Activated CD8-positive, alpha-beta memory T cell treated with anti-CD3 and anti-CD28 coated beads for 36 hours (primary cell): Measurements from ENCODE around the gene MBNL2. TPM values are rescaled to one million over a fixed set of nuclear protein-coding genes. Genes with fewer than 3 reads are reported as not detected.

Source experiments
- CTCF ChIA-PET: fragments of 350-600 bp; sonication (Branson Sonifier 250); formaldehyde crosslinking; loops from one replicate; lab custom pipeline; 2021; ENCODE audit warnings: antibody characterized with exemption; lab: Charles Lee
- POLR2A ChIA-PET: fragments of 350-600 bp; sonication (Branson Sonifier 250); formaldehyde crosslinking; loops from one replicate; lab custom pipeline; 2021; ENCODE audit warnings: antibody characterized with exemption; lab: Charles Lee
- total RNA-seq, 2 experiments: library from RNA; stranded (reverse); gene quantifications; one replicate each; pipeline ENCODE4 v1.2.3, GENCODE V29; 2021

MBNL2 gene
- total RNA-seq, 2 experiments from 2014 or later, result 16.9 to 17.6 TPM

DNA sequence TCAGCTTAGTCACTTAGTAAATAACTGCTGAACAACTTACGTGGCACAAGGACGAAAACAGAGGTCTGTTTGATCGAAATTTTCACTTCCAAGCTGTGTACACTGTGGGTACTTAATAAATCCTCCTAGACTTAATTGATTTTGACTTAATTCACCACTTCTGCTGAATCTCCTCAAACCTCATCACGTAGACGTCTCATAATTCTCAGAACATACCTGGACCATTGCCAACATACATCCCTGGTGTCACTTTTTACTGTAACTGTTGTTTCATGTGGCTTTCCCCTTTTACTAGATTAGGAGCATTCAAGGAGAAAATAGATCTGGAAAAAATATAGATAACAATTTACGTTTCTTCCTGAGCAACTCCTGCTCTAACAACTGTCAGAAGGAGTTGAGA, 105.0 kb downstream of the MBNL2 start:
- CTCF ChIA-PET, result interaction anchor here (1.0 kb wide), 1 partner anchor 17 kb away, joined by 3 read pairs; no protein-coding TSS in a partner anchor
- POLR2A ChIA-PET, result no interaction called here

DNA sequence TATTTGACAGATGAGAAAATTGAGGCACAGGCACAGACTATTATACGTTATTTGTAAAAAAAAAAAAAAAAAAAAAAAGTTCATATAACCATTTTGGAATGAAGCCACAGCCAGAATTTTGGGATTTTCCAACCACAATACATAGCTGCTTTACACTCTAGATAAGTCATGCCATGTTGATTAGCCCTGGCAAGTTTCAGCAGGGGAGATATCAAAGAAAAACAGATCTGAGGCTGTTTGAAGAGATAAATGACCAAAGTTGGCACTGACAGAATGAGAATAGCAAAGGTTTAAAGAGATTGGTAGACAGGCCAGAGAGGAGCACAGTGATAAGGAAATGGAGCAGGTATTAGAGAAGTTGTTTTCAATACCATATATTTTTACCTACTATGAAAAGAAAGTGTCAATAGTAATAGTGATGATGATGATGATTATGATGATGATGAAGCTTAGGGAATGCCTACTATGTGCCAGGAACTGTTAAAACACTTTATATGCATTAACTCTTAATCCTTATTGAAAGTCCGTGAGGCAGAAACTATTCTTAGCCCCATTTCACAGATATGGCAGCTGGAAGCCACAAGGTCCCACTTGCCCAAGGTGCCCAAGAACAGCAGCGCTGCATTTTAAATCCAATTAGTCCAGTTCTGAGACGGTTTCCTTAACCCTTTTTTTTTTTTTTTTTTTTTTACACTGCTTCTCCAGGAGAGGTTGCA, 105.5 kb downstream of the MBNL2 start:
- POLR2A ChIA-PET, result interaction anchor here (0.7 kb wide), 1 partner anchor 94 kb away, joined by 5 read pairs; no protein-coding TSS in a partner anchor
- CTCF ChIA-PET, result interaction anchor here (0.7 to 1.0 kb wide), 2 partner anchors 17 to 101 kb away, joined by 3 read pairs; no protein-coding TSS in a partner anchor

DNA sequence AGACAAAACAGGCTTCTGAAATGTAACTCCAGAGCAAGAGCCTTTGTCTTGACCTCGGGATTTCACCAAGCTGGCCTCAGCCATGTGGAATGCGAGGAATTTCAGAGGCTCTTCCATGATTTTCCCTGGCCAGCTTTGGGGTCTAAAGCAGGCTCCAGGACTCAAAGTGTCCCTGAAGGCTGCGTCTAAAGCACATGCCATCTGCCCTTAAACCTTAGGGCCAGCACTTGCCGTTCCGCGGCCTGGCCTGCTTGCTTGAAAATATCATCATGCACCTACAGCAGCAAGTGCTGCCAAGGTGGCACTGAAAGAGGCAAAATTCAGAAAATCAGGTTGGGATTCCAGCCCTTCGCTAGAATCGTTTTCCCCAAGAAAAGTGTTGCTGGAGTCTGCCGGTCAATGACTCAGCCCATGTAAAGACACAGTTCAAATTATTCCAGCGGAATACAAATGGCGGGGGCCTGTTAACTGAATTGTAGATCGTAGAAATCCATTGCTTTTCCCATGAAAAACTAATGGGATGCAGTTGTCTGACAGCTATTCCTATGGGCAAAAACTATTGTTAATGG, 106.2 kb downstream of the MBNL2 start:
- CTCF ChIA-PET, result interaction anchor here (0.7 to 1.0 kb wide), 2 partner anchors 16 to 102 kb away, joined by 3 read pairs; no protein-coding TSS in a partner anchor
- POLR2A ChIA-PET, result interaction anchor here (0.7 kb wide), 1 partner anchor 95 kb away, joined by 5 read pairs; no protein-coding TSS in a partner anchor

DNA sequence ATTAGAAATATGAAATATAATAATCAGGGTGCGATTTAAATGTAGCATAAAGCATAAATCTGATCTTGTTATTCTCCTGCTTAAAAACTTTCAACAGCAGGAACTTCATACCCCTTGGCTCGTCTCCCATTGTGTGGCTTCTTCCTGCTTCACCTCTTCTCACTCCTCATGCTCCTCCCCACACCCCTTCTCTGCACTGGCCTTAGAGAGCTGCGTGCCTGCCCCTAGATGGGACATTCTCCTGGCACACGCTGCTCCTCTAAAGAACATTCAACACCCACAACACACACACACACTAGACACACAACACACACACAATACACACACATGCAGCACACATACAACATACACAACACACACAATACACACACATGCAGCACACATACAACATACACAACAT, 107.2 kb downstream of the MBNL2 start:
- POLR2A ChIA-PET, result no interaction called here
- CTCF ChIA-PET, result no interaction called here

DNA sequence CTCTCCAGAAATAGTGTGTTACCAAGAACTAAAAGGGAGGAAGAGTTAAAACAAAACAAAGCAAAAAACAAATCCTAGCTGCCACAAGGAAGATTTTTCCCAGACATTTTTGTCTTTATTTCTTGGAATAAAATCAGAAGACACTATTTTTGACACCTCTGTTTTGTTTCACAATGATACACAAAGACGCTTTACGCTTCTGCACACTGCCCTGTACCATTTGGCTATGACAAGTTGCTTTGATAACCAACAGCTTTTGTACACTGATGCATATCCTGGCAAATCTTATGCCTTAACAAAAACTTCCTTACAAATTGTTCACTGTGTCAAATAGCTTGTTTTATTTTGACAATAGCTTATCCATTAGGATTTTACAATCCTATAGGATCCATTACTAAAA, 108.3 kb downstream of the MBNL2 start:
- POLR2A ChIA-PET, result no interaction called here
- CTCF ChIA-PET, result interaction anchor here (1.3 kb wide), 1 partner anchor 221 kb away, joined by 6 read pairs; no protein-coding TSS in a partner anchor

DNA sequence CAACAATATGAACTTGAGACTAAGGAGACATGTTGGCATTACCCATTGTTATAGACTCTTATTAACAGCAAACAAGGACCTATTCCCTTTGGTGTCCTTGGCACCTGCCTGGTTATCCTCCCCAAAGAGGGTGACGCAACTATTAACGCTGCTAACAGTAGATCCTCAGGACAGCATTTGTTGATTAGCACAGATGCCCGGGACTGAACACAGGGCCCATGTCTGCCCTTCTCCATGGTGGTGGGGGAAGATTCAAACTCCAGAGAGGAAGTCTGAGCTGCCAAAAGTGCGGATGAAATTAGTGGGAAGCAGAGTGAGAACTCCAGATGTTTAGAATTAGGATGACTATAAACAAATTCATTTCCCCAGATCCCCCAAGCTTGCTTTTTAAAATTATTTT, 110.6 kb downstream of the MBNL2 start:
- POLR2A ChIA-PET, result no interaction called here
- CTCF ChIA-PET, result interaction anchor here (0.7 kb wide), 1 partner anchor 12 kb away, joined by 3 read pairs; no protein-coding TSS in a partner anchor

DNA sequence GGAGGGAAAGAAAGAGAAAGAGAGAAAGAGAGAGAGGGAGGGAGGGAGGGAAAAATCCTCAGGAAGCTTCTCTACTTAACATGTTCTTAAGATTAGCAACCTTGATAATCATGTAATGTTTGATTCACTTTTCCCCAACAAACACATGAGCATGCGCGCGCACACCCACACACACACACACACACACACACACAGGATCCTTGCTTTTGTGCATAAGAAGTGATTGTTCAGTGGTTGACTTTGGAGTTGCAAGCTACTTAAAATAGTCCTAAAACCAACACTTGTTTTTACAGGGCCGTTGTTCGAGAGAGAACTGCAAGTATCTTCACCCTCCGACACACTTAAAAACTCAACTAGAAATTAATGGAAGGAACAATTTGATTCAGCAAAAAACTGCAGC, 111.8 kb downstream of the MBNL2 start:
- ChIA-PET POLR2A (interaction anchor here (0.7 kb wide), 1 partner anchor 79 kb away, joined by 5 read pairs; no protein-coding TSS in a partner anchor), CTCF (no interaction called here)

DNA sequence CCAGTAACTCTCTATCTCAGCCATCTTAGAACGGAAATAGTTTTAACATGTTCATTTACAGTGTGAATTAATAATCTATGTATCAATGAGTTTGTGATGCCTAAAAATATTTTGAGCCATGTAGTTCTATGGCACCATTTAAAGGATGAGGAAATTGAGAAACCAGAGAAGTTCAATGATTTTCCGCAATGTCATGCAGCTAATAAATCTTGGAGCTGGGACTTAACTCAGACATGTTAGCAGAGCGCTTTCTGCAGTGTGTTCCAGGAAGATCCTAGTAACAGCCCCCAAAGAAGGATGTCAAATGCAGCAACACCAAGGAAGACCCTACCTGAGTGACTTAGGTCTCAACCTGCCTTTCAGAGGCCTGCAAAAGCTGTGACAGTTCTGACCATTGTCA, 112.6 kb downstream of the MBNL2 start:
- ChIA-PET POLR2A (no interaction called here), CTCF (interaction anchor here (1.4 kb wide), 1 partner anchor 10 kb away, joined by 3 read pairs; no protein-coding TSS in a partner anchor)

DNA sequence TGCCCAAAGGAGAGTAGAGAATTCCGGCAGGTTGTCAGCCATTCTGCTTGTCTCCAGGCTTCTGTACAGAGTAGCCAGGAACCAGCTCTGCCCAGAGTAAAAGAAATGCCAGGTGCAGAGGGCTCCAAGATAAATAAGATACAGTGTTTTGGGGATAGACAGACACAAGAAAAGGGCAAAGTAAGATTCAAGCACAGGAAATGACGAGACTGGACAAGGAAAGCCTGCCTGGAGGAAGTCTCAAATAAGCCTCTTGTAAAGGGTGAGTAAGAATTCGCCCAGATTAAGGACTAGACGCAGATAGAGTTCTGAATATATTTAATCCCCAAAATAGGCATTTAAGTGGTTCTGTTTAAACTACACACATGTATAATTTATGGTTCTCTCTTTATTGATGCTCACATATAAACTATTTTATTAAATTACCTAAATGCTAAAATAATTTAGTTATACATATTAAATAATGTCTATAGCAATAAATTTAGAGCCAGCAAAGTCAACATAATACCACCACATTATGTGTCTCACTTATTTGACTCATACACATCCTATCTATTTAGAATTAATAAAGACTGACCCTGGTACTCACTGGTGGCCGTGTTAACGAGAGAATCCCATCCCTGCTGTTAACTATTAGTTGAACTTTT, 113.5 kb downstream of the MBNL2 start:
- POLR2A ChIA-PET, result no interaction called here

DNA sequence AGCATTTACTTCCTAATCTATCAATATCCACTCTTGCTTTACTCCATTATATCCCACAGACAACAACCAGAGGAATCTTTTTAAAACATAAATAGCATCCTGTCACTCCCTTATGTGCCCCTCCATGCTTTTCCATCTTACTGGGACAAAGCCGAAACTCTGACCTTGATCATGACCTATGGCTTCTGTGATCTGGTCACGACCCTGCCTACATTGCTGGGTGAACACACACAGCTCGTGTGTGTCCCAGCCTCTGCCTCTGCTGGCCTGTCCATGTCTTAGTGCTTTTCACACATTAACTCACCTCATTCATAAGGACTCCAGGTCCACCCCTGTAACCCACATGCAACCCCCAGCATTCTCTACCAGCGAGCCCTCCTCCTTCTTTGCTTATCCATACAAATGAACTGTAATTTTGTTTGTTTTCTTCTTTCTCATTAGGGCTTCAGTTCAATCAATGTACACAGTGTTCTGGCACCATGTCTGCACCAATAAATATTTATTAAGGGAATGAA, 115.9 kb downstream of the MBNL2 start:
- CTCF ChIA-PET, result interaction anchor here (1.0 kb wide), 1 partner anchor 21 kb away, joined by 3 read pairs; no protein-coding TSS in a partner anchor
- POLR2A ChIA-PET, result no interaction called here

More for the DNA sequence above, 113.5 kb downstream of the MBNL2 start:
- CTCF ChIA-PET, result interaction anchor here (1.4 kb wide), 1 partner anchor 9 kb away, joined by 3 read pairs; no protein-coding TSS in a partner anchor

DNA sequence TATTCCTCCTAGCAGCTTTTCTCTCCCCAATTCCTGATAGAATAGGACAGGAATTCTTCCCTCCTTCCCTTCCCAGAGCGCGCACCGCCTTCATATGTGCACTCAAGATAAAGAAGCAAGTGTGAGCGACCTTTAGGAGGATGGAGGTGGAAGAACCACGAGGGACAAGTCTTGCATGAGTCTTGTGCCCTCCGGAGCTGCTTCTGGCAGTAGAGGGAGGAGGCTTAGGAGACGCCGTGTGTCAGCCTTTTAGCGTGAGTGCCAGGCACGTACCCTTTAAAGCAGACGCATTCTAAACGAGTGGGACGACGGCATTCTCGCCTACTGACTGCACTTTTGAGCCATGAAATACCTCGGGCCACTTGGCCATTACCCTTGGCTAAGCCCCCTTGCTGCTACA, 116.4 kb downstream of the MBNL2 start:
- ChIA-PET CTCF (no interaction called here), POLR2A (no interaction called here)

DNA sequence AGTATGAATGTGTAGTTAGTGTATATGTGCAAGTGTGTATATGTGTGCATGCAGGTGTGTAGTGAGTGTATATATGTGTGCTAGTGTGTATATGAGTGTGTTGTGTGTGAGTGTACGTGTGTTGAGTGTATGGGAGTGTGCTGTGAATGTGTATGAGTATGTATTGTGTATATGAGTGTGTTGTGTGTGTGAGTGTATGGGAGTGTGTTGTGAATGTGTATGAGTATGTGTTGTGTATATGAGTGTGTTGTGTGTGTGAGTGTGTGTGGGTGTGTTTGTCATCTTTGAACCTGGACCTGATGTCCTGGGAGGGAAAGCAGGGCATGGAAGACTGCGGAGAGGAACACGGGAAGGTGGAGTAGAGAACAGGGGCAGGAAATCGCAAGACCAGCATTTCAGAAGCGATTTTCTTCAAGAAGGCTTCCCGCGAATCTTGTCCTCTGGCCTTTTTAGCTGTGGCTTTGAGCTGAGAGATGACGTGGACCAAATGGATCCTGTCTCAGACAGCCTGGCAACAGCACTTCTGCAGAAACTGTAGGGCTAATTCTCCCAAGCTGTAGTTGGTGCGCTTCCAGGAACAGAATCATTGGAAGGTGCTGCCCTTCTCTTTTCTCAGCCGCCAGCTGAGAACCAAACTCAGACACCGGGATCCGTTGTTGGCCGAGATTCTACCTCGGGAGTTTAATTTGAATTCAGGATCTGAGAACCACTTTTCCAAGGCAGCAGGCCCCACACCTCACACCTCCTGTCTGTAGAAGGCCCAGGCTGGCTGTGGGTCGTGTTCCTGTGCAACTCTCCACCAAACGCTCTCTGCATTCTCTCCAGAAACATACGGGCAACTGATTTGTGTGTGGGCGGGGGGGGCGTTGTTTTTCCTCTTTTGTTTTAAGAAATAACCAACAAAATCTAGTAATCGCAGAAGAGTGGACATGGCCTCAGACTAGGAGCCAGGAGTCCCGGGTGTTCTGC, 117.2 kb downstream of the MBNL2 start:
- POLR2A ChIA-PET, result no interaction called here
- CTCF ChIA-PET, result no interaction called here

DNA sequence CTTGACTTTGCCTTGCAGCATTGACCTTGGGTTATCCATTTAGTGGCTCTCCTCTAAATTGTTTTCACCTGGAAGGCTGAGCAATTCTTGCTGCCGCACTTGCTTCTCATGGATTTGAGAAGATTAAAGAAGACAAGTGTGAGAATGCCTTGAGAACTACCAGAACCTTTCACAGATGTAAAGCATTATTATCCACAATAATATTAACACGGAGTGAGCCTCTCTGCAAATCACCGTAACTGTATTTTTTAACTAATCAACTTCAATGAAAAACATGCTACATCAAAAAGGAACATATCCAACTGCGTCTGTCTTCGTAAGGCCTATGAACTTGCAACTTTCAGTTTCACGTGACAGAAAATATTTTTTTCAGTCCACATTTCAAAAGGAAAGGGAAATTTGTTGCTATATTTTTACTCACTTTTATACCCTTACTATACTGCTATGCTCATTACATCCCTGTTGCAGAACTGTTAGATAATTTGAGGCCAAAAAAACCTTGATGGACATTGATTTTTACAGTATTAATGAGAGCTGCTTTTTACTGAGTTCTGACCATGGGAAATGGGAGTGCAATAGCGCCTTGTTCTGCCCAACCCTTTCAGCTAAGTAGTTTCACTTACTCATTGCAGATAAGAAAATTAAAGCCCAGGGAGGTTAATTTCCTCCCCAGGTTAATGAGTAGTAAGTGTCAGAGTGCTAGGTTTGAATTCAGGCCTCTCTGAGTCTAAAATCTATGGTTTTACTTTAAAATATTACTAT, 118.0 kb downstream of the MBNL2 start:
- POLR2A ChIA-PET, result no interaction called here
- CTCF ChIA-PET, result interaction anchor here (1.6 kb wide), 1 partner anchor 230 kb away, joined by 4 read pairs; no protein-coding TSS in a partner anchor

DNA sequence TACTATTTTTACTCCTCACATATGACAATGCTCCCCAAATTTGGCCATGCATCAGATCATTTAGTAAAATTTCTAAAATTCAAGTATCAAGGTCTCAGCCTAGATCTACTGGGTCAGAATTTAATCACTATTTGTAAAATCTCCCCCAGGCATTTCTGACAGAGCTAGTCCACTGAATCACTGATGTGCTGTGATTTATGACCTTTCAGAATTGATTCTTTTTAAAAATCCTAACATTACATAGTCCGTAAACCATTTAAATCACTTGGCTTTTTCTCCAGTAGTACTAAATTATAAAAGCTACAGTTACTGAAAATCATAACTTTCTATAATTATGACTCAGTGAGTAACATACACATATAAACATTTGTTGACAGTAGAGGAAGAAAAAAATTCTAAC, 119.0 kb downstream of the MBNL2 start:
- CTCF ChIA-PET, result interaction anchor here (1.6 kb wide), 1 partner anchor 231 kb away, joined by 4 read pairs; no protein-coding TSS in a partner anchor
- POLR2A ChIA-PET, result no interaction called here

DNA sequence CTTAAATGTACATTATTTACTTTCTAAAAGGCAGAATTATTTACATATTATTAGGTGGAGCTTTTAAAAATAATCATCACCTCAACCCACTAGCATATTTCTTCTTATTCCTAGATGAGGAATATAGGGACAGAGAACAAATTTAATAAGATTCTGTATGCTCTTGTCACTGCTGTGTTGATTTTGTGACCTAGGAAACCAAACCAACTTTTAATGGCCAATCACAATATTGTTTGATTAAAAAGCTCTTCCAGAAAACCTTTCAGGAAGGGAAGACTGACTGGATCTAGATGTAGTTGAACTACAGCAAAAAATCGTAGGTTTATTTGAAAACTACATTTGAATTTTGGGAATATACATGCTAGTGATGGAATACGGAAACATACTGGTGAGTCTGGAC, 120.0 kb downstream of the MBNL2 start:
- ChIA-PET POLR2A (no interaction called here), CTCF (interaction anchor here (1.2 to 4.6 kb wide), 2 partner anchors 120 to 232 kb away, joined by 4 to 35 read pairs; partner anchors contain the start of gene MBNL2)

DNA sequence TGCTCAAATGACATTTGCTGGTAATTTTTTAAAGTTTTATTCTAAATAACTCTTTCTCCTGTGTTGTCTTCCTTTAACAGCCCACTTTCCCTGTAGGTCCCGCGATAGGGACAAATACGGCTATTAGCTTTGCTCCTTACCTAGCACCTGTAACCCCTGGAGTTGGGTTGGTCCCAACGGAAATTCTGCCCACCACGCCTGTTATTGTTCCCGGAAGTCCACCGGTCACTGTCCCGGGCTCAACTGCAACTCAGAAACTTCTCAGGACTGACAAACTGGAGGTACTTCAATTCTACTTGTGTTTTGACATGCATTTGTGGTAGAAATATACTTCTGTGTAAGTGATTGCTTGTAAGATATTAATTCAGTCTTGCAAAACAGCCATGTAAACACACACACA, 120.8 kb downstream of the MBNL2 start:
- POLR2A ChIA-PET, result no interaction called here
- CTCF ChIA-PET, result interaction anchor here (4.6 kb wide), 1 partner anchor 233 kb away, joined by 35 read pairs; no protein-coding TSS in a partner anchor
